ENCODE measurements around the gene ATP11A.
A peak's percentile ranks its signal among the peaks of the same experiment; 100 is the strongest.

The ATP11A gene

DNA sequence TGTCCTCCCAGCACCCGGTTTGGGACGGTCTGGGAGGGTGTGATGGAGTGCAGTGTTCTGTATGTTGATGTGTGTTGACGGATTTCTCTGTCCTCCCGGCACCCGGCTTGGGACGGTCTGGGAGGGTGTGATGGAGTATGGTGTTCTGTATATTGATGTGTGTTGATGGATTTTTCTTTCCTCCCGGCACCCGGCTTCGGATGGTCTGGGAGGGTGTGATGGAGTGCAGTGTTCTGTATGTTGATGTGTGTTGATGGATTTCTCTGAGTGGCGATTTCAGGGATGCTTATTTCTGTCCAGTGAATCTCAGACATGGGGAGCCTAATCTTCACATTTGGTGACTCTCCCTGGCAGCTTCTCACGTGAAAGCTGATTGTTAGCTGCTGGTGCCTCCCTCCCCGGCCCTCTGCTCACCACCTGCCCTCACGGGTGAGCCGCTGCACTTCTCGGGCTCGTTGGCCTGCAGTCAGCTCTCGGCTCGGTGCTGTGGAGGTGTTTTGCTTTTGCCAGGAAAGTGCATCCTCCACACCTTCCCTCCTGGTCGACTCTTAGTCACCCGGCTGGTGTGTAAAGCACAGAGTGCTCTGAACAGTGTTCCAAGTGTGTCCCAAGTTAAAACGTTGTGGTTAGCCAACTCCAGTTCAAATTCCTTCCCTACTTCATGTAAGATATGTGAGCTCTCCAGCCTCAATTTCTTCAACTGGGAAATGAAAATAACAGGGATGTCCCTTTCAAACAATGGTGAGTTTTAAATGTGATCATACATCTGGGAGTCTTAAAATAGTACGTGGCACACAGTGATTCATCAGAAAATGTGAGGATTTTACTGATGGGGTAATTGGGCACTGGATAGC lies 54.6 kb downstream of the ATP11A start:
- no peak for DNase-seq

DNA sequence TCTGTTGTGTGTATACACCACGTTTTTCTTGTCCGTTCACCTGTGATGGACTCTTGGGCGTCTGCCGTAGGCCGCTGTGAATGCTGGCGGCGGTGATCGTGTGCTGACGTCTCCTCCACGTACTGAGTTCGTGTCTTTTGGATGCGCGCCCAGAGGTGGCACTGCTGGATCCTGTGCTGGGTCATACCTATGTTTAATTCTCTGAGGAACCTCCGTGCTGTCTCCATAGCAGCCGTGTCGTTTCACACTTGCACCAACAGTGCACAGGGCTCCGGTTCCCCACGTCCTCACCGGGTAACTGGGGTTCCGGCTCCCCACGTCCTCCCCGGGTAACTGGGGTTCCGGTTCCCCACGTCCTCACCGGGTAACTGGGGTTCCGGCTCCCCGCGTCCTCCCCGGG lies 56.2 kb downstream of the ATP11A start:
- no peak for DNase-seq

DNA sequence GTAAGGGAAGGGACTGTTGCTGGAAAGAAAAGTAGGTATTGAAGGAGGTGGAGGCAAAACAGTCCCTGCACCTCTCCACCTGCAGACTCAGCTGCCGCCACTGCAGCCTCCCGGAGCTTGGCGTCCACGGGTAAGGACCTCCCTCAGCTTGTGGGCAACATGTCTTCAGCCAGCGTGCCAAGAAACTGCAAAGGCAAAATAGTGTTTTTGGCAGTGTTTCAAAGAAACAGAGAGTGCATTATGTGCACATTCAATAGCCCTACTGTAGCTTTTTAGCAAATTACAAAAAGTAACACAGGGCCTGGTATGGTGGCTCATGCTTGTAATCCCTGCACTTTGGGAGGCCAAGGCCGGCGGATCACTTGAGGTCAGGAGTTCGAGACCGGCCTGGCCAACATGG lies 57.4 kb downstream of the ATP11A start:
- no peak for DNase-seq

DNA sequence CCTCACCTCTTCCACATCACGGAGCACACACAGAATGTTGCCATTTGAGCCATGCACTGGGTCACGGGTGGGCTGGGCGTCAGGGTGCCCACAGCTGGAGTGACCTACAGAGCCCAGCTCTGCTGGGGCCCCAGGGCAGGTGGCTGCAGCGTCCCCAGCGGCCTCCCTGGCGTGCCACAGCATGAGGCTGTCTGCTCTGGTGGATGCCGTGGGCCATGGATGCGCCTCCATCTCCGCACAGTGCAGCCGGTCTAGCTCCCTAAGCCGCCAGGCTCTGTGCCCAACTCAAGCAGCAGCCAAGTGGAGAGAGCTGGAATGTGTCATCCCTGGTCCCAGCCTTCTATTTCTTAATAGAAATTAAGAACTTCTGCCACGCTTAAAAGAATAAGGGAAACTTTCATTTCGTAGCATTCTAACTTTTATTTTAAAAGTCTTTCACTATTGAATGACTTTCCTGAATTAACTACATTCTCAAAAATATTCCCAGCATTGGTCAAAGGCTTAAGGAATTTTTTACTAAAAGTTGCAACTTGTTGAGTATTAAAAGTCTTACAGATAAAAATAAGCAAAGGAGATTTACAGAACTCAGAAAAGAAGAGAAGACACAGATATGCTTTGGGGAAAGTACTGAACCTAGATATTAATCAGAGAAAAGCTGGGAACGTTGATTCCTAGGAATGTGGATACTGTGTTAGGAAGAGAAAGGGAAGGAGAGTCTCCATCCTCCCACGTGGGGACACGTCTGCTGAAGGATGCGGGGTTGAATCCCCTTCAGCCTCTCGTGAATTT lies 59.3 kb downstream of the ATP11A start:
- DNase-seq: no peak

DNA sequence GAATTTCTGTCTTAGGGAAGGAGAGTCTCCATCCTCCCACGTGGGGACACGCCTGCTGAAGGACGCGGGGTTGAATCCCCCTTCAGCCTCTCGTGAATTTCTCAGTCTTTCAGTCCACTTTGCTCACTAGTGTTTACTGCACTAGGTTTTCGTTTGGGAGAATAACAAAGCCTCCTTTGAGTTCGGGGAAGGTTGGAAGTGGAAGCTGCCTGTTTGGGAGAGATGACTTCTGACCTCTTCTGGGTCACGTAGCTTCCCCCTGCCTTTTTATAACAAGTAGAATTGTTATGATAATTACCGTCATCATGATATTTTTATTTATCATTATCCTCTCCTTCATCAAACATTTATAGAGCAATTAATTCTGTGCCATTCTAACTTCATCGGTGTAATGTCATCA lies 60.7 kb downstream of the ATP11A start:
- no peak for DNase-seq

DNA sequence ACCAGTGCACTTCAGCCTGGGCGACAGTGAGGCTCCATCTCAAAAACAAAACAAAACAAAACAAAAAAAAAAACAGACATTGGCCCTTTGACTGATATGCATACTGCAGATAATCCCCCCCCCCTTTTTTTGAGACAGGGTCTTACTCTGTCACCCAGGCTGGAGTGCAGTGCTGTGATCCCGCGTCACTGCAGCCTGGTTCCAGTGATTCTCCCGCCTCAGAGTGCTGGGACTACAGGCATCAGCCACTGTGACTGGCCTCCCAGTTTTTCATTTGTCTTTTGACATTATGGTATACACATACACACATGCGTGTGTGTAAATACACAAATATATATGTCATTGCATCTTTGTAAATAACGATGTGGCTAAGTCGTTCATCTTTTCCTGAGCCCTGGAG lies 61.8 kb downstream of the ATP11A start:
- DNase-seq: no peak

DNA sequence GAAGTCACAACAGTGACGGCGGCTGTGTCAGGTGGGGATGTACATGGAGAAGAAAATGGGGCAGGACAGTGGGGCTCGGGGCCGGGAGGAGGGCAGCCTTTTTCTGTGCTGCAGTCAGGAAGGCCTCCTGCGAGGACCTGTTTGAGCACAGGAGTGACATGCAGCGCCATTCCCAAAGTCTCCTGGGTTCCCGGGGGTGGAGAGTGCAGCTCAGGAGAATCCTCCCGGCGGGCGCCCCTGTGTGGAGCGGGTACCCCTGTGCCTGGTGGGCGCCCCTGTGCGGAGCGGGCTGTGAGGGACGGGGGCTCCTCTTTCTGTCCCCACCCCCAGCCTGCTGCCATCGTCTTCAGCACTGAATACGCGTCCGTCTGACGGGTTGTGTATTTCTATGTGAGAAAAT lies 62.4 kb downstream of the ATP11A start:
- DNase-seq: no peak

DNA sequence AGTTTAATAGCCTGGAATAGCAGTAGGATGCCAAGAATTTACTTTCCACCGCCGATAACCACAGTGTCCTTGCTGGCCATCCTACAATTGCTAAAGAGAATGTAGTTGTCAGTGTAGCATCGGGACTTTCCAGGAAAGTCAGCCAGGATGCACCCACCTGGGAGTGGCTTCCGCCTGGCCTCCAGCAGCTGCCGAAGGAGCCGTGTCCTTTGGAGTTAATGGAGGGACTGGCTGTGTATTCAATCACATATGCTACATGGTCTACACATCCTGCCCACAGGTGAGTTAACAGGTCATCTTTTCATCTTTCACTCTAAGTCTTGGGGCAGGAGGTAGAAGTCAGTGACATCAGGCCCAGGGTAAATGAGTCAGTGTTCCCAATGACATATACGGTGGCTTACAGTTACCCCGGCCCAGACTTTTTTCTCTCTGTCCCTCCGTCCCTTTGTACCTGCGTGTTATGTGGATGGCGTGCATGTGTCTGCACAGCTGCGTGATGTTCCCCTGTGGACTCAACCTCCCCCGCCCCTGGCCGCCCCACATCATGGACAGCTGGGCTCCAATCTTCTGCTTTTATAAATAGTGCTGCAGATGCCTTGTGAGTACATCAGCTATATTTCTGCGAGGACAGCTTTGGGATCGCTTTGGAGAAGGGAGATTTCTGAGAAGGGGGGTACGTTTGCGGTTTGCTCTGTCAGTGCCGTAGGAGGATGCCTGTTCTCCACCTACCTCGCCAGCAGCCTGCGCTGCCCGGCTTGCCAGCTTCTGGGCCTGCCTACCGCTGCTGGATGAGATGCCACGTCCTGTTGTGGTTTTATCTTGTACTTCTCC lies 63.1 kb downstream of the ATP11A start:
- DNase-seq: no peak

DNA sequence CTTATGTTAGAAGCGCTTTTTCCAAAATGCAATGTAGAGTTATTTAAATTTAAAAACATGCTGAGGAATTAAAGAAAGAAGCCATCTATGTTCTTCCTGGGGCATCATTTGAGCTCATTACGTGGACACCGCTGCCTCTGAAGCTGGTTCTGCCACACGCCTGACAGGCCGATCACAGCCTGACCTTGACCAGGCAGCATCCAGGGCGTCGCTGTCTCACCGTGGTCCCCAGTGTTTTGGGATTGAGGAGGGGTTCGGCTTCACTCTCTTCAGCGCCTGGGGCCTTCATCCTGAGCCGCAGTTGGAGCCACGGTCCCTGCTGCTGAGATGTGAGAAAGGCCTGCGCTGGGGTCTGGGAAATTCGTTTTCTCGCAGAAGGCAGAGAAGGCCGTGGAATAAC lies 64.0 kb downstream of the ATP11A start:
- DNase-seq: no peak

DNA sequence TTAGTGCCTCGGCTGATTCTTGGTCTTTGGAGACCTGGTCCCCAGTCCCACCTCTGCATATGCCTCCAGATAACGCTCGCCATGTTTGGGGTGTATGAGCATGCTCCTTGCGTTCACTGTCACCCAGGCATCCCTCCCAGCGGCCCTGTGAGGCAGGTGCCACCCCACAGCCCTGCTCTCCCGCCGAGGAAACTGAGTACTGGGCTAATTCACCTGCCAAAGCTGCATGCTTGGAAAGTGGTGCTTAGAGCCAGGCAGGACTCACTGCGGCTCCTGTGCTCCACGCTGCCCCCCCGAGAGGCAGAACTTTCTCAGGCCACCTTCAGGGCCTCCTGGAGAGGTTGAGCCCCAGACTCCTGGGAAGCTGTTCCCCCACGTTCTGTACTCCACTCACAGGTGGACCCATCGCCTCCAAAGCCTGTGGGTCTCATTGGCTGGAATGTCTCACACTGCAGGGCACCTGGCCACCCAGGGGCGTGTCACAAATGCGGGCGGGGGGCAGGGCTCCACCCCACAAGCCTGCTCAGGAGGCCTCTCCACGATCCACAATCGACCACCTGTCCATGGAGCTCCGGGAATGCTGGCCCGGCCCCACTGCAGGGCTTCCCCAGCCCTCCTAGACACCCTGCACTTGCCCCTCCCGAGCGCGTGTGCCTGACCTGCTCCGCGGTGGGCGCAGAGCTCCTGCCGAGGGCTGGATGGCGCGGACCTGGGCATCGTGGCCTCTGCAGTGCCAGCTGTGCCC lies 64.6 kb downstream of the ATP11A start:
- no peak for DNase-seq

DNA sequence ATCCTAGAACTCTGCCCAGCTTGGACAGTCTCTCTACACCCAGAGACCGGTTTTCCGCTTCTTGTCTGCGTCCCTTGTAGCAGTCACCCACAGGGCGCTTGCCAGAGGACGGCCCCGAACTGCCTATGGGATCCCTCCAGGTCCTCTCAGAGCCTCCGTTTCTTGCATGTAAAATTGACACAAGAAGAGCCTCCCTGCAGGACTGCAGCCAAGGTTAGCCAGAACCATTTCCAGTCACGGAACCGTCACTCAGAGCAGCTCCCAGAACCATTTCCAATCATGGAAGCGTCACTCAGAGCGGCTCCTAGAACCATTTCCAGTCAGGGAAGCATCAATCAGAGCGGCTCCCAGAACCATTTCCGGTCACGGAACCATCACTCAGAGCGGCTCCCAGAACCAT lies 65.5 kb downstream of the ATP11A start:
- DNase-seq: no peak

DNA sequence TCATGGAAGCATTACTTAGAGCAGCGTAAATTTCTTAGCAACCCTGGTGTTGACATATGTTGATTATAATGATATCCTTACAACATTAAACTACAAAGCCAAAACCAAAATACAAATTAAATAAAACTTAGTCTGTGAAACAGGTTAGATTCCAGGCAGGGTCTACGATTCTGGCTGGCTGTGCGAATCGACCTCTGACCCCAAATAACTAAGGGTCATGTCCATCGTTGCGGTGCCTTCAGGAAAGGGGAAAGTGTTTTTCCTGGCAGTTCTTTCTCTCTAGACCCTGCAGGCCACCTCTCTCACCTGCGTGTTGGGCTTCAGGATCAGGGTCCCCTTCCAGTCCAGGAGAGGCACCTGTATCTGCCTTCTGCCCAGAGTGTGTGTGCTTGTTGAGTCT lies 66.2 kb downstream of the ATP11A start:
- DNase-seq: no peak

DNA sequence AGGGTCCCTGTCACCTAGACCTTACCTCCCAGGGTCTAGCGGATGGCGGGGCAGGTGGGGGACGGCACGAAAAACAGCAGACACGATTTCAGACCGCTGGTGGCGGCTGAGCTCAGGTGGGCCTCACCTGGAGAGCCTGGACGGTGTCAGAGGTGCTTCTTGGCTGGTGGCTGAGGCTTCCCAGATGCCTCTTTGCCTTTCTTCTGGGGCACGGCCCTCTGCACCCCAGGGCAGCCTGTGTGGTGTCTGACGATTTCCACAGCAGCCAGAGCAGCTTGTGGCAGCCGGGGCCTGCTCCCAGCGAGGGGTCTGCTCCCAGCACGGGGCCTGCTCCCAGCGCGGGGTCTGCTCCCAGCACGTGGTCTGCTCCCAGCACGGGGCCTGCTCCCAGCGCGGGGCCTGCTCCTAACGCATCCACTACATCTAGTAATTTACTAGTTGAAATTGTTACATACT lies 66.7 kb downstream of the ATP11A start:
- DNase-seq: no peak

DNA sequence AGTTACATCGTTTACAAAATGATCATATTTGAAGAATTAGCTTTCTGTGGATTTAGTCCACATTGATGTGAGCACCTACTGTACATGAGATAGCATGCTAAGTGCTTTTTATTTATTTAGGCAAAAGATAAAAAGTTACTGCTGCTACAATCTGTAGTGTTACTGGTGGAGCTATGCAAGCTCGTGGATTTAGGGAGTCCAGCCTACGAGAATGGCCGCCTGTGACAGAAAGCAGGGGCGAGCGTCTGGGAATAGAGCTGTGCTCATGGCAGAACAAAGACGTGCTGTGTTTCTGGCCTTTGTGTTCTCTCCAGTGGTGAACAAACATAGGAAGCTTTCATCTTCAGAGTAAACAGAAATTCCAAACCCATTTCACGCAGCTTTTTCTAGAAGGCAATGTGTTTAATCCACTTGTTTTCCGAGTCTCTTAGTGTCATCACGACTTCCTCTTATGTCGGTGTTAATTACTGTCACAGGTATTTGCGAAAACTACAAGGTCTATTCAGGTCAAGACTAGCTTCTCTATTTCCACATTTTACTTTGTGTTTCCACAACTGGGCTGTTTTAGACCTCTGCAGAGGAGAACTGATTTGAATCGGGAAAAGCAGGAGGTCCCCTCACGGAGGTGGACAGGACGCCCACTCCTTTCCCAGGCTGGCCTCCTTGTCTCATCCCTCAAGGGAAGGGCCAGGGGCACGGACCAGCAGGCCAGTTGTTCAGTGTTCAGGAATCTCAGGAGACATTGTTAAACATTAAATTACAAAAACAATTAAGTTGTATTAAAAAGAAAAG lies 67.3 kb downstream of the ATP11A start:
- peak; percentile 78 for DNase-seq

DNA sequence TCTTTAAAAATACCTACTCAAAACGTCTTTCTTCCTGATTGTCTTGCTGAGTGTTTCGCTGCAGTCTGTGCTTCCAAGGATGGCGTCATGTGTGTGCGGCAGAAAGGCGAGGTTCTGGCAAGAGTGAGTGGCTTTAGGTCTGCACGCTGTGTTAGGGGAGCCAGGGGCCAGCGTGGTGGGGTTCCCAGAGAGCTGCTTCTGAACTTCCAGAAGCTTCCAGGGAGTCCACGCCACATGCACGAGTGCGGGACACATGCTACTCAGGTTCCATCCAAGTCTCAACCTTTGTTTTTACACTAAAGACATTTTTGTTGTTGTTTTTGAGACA lies 67.9 kb downstream of the ATP11A start:
- no peak for DNase-seq

DNA sequence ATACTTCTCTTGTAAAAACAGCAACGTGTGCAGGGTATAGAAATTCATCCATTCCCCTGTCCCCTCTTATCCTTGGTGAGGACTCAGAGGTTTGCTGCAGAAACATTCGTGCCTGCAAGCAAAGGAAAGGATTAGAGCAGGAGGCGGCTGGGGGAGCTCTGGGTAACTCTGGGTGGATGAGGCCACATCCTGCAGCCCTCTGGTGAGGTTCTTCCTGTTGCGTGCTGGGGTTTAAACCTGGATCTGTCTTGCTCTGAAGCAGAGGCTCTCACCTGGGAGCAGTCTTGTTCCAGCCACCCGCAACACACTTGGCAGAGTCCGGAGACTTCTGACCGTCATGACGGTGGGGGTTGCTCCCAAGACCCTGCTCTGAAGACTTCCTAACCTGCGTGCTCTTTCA lies 69.2 kb downstream of the ATP11A start:
- no peak for DNase-seq

DNA sequence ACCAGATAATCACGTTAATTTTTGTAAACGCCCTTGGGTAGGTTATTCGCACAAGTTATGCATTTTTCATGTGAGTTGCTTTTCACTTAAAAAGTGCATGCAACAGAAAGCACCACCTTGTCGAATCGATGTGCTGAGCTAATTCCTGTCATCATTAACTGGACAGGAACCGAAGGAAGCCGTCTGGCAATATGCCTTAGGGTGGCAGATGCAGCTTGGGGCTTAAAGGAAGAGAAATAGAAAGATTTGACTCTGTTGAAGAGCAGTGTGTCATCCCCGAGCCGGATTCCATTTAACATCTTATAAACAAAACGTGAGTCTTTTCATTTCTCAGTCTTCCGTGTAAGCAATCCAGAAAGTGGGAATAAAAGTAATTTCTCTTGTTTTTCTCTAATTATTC lies 70.0 kb downstream of the ATP11A start:
- DNase-seq: no peak

DNA sequence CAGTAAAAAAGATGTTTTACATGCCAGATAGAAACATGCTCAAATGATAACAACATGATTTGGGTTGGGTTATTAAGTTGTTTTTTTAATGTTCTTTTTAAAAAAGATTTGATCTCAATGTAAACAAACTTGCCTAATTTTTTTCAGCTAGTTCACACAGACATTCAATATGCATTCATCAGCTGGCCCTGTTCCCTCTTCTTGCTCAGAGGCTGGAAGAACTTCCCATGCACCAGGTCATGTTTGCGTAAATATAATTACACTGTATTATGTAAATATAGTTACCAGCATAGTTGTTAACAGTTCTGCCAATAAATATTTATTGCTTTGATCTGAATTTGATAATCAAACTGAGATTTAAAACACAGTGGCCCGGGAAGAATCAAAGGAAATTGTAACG lies 70.6 kb downstream of the ATP11A start:
- no peak for DNase-seq

DNA sequence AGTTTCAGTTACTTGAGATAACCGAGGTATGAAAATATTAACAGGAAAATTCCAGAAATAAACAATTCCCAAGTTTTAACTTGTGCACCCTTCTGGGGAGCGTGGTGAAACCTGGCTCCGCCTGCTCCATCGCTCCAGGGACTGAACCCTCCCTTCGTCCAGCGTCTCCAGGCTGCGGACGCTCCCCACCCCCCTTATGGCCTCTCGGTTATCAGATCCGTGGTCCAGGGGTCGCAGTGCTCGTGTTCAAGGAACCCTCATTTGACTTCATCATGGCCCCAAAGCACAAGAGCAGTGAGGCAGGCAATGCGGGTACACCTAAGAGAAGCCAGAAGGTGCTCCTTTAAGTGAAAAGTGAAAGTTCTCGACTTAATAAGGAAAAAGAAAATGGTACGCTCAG lies 71.1 kb downstream of the ATP11A start:
- DNase-seq: no peak

DNA sequence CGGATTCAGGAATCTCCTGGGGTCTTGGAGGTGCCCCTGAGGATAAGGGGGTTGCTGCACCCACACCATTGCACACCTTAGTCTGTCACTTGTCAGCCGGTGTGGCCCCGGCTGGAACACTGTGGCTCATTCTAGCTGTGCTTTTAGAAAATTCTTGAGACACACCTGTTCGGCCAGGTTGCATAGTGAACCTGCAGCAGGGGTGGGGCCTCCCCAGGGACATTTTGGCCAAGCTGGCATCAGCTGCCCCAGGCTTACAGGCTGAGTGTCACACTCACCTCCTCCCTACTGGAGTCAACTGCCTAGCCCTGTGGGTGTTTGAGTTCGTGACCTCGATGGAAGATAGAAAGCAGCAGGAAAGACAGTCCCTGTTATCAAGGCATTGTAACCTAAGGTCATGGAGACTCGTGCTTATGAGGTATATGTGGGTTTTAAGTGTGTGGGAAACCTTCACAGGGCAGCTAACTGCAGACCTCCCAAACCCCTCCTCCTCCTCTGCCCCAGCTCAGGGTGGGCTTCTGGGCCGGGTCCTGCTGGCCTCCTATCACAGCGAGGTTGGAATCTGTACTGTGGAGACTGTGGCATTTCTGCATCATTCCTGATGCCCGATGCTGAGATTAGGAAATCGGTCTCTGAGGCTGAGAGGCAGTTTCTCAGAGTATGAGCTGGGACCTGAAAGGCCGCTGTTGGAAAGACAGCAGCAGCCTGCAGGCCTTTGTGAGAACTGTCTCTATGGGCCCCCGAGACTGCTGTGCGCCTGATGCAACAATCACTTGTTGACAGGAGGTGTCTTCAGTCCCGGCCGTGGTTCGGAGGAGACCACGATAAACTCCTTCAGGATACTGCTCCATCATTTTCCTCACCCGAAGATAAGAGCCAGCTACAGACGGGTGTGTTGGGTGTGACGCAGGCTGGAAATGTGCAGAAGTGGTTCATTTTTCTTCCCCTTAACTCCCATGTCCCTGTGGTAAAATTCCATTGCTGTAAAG lies 72.2 kb downstream of the ATP11A start:
- DNase-seq: no peak

DNA sequence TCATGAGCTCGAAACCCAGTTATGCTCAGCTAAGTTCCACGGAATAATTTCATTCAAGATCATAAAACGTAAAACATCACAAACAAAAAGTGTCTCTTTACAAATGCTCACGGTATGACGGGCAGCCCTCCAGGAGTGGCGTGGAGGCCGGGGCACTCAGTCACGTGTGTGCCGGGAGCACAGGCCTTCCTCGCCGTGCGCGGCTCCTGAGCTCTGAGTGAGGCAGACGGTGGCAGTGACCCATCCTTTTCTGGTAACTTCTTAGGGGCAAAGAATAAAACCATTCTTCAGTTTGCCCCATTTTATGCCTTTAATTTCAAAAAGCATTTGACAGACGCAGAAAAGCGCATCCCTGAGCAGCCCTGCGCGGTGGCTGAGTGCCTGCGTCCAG lies 72.8 kb downstream of the ATP11A start:
- no peak for DNase-seq
